Thoracic aorta (tissue), 2 donors: ENCODE data around the gene RBM24. TPM values are rescaled to one million over a fixed set of nuclear protein-coding genes. Genes with fewer than 3 reads are reported as not detected.

Source experiments
- ATAC-seq: fragments of 150-250 bp; one replicate; pipeline ENCODE4 v1.8.0; 2017; ENCODE audit warnings: low read depth; ENCODE audit not compliant: insufficient number of reproducible peaks, low FRiP score
- DNase-seq: peaks from one replicate; pipeline ENCODE4 v3.0.0-alpha.2; 2020; ENCODE audit warnings: low spot score
- H3K27ac ChIP-seq, 2 donors: fragments of 200-600 bp; sonication (generic); 1 replicate in 1 of 2; 2 replicates in 1 of 2; pipeline ENCODE4 v1.5.1; 2016; ENCODE audit warnings: mild to moderate bottlenecking in 2 of 2, moderate library complexity in 2 of 2
- H3K27me3 ChIP-seq: fragments of 200-600 bp; sonication (generic); replicated peaks from 2 replicates; pipeline ENCODE4 v1.6.0; 2016; ENCODE audit warnings: mild to moderate bottlenecking; ENCODE audit not compliant: insufficient read depth
- H3K36me3 ChIP-seq: fragments of 200-600 bp; sonication (generic); one replicate; pipeline ENCODE4 v1.5.1; 2016
- H3K4me1 ChIP-seq, 2 donors: fragments of 200-600 bp; sonication (generic); 1 replicate in 1 of 2; 2 replicates in 1 of 2; pipeline versions ENCODE4 v1.5.1 to v1.6.0; 2016; ENCODE audit warnings: low read depth in 2 of 2, mild to moderate bottlenecking in 1 of 2; ENCODE audit not compliant: control insufficient read depth in 1 of 2
- H3K4me3 ChIP-seq: fragments of 200-600 bp; sonication (generic); 2 replicates; pipeline ENCODE4 v1.5.1; 2016; ENCODE audit warnings: mild to moderate bottlenecking
- H3K9me3 ChIP-seq: fragments of 200-600 bp; sonication (generic); 2 replicates; pipeline ENCODE4 v1.5.1; 2016
- total RNA-seq, 2 donors: library from RNA; depleted of rRNA; stranded (reverse); fragments of >200 nt; gene quantifications; one replicate each; pipeline versions ENCODE4 v1.1.0 to v1.2.3, GENCODE V29; 2016
- TF ChIP-seq, protein P1 (sequence below): fragments of 200-600 bp; sonication (generic); IDR thresholded peaks from one replicate; pipeline ENCODE4 v1.5.1; 2019; ENCODE audit warnings: antibody characterized with exemption

RBM24 gene
- total RNA-seq, result 1 to 10 TPM; 1.3 to 7.9 TPM

DNA sequence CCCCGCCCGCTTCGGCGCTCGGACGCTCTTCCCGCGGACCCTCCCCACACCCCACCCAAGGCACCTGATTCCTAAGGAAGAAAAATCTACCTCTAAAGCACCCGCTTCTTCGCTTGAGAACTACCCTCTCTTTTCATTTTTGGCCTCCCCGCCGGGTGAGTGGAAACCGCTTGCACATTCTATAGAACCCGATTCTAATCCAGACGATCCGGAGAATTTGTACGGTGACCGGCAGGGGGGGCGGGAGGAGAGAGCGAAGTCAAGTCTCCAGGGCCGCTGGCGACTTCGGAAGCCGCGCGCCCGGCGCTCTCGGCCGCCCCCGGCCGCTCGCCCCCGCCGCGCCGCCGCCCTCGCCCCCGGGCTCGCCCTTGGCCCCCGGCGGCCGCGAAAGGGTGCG, at the start of gene RBM24:
Gene RBM24 (plus strand): TSS at position 262 of the 397 bp plus-strand sequence. CDS start 221 bp downstream, outside the sequence.
- no peaks in the 10 kb centered on the region for H3K27me3 ChIP-seq
- H3K36me3 ChIP-seq, result no peaks in the 10 kb centered on the region
- DNase-seq (no peak), ATAC-seq (no peak)
- peak within 1 kb of the TSS; percentile 42 to 49 for H3K27ac ChIP-seq
- H3K4me3 ChIP-seq, result peak within 1 kb of the TSS; percentile 91
- H3K4me1 ChIP-seq, result peaks cover 3 to 9% of the 10 kb centered on the region in 2 donors
- TF ChIP-seq, protein P1, sequence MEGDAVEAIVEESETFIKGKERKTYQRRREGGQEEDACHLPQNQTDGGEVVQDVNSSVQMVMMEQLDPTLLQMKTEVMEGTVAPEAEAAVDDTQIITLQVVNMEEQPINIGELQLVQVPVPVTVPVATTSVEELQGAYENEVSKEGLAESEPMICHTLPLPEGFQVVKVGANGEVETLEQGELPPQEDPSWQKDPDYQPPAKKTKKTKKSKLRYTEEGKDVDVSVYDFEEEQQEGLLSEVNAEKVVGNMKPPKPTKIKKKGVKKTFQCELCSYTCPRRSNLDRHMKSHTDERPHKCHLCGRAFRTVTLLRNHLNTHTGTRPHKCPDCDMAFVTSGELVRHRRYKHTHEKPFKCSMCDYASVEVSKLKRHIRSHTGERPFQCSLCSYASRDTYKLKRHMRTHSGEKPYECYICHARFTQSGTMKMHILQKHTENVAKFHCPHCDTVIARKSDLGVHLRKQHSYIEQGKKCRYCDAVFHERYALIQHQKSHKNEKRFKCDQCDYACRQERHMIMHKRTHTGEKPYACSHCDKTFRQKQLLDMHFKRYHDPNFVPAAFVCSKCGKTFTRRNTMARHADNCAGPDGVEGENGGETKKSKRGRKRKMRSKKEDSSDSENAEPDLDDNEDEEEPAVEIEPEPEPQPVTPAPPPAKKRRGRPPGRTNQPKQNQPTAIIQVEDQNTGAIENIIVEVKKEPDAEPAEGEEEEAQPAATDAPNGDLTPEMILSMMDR, result peak; percentile 35
- H3K9me3 ChIP-seq, result no peaks in the 10 kb centered on the region

DNA sequence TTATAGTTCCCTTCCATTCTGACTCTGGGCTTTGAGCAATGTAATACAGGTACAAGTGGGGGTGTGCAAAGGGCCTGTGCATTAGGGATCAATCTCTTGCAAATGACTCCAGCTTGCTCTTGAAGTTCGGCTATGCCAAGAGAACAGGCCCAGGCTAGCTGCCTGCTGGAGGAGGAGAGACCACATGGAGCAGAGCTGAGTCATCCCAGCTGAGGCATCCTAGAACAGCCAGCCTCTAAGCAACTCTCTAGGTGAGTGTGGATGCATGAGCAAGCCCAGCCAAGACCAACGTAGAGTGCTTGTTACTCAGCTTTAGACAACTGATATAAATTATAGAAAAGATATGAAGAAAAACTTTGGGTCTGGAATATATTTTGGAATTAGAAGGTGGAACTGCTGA, 47.6 kb upstream of the RBM24 start:
- DNase-seq (no peak), ATAC-seq (no peak)
- Histone ChIP-seq H3K4me3 (no peak overlapping the region), H3K27me3 (no peaks in the 10 kb centered on the region), H3K27ac (no peak overlapping the region), H3K4me1 (no peaks in the 10 kb centered on the region), H3K9me3 (no peaks in the 10 kb centered on the region), H3K36me3 (no peaks in the 10 kb centered on the region)
- TF ChIP-seq, protein P1, result no peak

DNA sequence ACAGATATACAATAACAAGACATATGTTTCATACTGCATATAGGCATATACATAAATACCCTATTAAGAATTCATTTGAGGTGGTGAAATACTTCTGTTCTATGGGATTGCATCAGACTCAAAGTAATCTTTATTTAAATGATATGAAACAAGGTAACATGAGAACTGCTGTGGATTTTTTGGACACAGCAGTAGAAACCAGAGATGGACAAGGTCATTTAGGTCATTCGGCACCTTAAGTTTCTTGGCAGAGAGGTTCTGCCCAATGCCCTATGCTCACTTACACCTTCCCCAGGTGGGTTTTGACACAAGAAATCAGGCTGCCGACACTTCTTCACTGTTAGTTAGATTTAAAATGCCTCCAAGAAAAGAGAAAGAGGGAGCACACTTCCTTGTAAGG, 43.9 kb upstream of the RBM24 start:
- peaks cover 3% of the 10 kb centered on the region for H3K9me3 ChIP-seq
- no peak overlapping the region for H3K27ac ChIP-seq
- H3K4me1 ChIP-seq, result no peaks in the 10 kb centered on the region
- no peaks in the 10 kb centered on the region for H3K27me3 ChIP-seq
- H3K36me3 ChIP-seq, result no peaks in the 10 kb centered on the region
- ATAC-seq, result no peak
- TF ChIP-seq, protein P1, result no peak
- DNase-seq, result no peak
- no peak overlapping the region for H3K4me3 ChIP-seq

DNA sequence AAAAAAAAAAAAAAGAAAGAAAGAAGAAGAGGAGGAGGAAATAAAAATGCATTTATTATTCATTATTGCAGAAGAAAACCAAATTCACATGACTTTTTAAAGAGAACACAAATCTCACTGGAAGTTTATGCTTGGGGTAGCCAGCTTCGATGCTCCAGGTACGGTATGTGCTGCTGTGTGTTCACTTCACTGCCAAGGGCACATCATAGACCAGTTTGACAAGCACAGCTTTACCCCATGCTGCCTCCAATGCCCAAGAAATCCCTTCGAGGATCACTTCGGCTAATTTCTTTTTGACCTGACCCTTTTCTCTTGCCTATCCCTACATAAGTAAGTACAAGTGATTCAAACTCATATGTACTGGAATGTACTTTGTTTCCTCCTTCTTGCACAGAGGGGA, 41.9 kb upstream of the RBM24 start:
- no peak overlapping the region for H3K27ac ChIP-seq
- H3K27me3 ChIP-seq, result no peaks in the 10 kb centered on the region
- ATAC-seq, result no peak
- TF ChIP-seq, protein P1, result no peak
- H3K4me1 ChIP-seq, result no peaks in the 10 kb centered on the region
- H3K4me3 ChIP-seq, result no peak overlapping the region
- peaks cover 3% of the 10 kb centered on the region for H3K9me3 ChIP-seq
- H3K36me3 ChIP-seq, result no peaks in the 10 kb centered on the region
- no peak for DNase-seq

DNA sequence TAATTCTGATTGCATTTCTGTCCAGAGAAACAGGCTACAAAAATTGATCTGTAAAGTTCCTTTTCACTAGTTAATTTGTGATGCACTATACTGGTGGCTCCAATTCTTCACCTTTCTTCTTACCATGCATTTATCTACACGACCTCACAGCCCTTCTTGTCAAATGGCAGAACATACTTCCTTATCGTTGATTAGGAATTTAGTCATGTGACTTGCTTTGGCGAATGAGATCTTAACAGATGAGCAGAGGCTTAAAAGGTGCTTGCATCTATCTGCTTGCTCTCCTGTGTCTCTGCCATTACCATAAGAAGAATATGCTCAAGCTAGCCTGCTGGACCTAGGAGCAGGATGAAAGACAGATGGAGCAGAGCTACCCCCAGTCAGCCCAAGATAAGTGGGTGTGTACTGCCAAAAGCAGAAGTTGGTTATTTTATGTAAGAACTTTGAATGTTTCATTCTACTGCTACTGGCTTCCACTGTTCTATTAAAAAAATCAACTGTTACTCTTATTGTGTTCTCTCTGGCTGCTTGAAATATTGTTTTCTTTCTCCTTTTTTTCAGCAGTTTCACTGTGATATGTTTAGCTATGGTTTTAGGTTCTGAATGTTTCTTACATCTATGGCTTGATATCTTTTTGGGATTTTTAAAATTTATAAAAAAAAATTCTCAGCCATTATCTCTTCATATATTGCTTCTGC, 40.2 kb upstream of the RBM24 start:
- H3K9me3 ChIP-seq, result peaks cover 3% of the 10 kb centered on the region
- no peaks in the 10 kb centered on the region for H3K4me1 ChIP-seq
- H3K4me3 ChIP-seq, result no peak overlapping the region
- TF ChIP-seq, protein P1, result no peak
- H3K36me3 ChIP-seq, result no peaks in the 10 kb centered on the region
- DNase-seq (no peak), ATAC-seq (no peak)
- no peaks in the 10 kb centered on the region for H3K27me3 ChIP-seq
- H3K27ac ChIP-seq, result no peak overlapping the region
